ENCODE results near the gene CPZ.
"Not testable (repeated sequence)": the region's sequence is repeated elsewhere in the genome, so short reads cannot be mapped to it uniquely, and the experiment has no call there.

CPZ gene

DNA sequence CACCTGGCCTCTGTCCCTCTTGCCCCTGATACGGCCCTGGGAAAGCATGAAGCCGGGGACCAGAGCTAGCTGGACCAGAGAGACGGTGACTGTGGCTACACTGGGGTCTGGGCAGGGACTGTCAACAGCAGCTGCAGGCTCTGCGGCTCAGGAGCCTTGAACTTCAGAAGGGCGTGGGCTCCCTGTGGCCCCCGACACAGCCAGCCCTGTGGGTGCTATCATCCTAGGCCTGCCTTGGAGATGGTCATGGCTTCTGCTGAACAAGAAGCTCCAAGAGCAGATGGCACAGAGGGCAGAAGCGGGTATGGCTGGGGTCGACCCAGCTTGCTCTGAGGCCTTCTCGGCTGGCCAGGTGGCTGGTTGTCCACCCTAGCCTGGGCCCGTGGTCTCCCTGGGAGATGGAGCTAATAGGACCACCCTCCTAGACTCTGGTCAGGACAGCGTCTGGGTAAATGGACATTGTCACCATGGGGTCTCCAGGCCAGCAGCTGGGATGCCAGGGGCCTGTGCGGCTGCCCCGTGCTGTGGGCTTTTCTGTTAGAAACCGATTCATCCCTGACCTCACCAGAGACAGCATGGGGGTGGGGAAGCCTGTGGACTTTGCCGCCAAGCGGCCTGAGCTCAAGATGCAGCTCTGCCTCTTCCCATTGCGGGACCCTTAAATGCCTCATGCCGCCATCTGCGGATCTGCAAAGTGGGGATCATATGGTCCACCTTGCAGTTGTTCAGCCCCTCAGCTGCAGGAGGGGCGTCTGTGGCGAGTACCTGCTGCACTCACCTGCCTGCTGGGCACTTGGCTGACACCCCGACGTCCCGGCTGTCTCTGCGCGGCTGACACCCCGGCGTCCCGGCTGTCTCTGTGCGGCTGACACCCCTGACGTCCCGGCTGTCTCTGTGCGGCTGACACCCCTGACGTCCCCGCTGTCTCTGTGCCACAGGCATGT is 21.1 kb downstream of the CPZ start:
- FAIRE-seq, result no peak

- FAIRE-seq, result no peak
Observed at GRCh38 chr4:8614365-8615193, 22.0 kb downstream of the CPZ start.

DNA sequence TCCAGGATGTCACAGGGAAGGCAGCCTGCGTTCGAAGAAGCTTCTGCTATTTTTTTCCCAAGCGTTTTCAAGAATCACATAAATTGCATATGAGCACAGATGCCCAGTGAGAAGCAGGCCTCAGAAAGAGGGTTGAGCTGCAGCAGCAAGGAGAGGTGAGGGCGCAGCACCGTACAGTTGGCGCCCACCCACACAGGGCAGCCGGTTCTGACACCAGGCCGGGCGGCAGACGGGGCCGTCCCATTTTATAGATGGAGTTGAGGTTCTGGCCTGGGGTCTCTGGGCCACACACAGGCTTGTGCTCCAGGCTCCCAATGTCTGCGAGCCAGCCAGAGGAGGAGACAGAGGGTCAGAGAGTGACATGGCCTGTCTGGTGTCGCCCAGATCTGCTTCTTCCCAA is 22.8 kb downstream of the CPZ start:
- FAIRE-seq, result no peak

GRCh38 chr4:8615921-8616787 is 23.6 kb downstream of the CPZ start:
- no peak for FAIRE-seq

DNA sequence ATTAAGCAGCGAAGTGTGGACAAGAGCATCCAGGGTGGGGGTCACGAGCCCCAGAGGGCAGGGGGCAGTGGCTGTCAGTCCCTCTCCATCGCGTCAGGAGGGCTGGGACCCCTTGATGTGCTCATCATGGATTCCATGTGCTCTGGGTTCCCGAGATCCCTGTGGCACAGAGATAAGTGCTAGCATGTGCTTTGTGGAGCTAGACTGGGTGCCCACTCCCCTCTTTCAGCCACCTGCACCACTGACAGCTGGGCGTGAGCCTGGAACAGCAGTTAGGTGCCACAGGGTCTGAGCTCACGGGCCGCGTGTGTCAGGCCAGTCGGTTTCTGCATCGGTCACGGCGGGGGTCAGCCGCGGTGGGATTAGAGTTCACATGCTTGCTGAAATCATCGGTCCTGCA is 24.3 kb downstream of the CPZ start:
- no peak for FAIRE-seq

DNA sequence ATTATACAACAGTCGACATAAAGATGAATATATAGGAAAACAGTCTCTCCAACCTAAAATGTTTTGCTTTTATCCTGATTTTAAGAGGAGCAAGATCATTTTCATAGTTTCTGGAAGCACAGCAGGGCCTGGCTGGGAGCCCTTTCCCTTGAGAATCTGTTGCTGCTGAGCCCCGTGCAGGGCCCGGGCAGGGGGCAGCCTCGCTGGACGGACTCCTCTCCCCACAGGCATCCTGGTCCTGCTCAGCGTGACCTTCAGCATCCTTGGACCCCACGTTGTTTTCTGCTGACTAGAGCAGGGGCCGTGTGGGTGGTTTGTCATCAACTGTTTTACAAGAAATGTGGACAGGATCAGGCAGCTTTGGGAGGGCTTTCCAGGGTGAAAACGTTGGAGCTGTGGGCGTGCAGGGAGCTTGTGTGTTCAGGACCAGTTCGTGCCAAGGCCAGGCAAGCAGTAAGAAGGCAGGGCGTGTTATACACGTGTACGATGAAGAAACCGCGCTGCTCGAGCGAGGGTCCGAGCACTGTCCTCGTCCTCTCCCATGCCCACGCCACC is 25.0 kb downstream of the CPZ start:
- FAIRE-seq, result no peak

- no peak for FAIRE-seq
Observed at GRCh38 chr4:8618421-8618820, 25.9 kb downstream of the CPZ start.

GRCh38 chr4:8618961-8619720 is 26.6 kb downstream of the CPZ start:
- no peak for FAIRE-seq

DNA sequence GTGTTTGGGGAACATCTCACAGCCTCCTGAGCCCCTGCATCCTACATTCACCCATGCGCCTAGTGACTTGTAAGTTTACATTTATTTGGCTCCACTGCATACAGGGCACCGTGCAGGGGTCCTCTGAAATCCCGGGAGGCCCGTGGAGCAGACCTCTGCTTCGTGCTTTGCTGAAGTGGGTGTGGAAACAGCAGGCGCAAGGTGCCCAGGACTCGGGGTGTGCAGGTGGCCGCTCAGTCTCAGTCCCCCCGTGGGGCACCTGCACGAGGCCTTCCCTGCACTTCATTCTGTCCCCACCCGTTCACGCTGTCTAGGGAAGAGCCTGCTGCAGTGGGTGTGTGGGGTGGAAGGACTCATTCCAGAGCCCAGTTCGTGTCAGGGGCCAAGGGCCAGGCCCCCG is 28.6 kb downstream of the CPZ start:
- FAIRE-seq, result not testable (repeated sequence)

DNA sequence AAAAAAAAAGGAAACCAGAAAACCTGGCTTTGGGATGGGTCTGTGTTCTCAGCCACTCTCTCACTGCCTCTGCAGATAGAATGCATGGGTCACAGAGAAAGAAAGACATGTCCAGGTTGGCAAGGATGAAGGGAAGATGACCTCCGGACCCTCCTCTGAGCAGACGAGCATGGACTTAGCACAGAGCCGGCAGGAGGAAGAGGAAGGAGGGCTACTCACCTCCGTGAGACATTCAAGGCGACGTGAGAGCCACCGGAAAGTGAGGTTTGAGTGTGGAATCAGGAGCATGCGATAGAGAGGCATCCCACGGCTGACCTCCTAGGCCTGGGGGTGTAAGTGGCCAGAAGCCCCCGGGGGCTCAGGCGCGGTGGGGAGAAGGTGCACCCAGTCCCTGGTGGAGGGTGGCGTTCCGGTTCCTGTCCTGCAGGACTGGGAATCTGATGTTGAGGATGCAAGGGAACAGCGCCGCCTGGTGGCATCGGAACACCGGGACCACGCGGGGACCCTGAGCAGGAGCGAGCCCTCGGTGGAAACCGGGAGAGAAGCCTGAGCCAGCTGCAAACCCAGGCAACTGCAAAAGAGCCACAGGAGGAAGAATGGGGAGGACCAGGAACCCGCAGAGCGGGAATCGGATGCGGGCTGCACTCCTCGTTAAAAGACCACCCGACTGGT is 32.2 kb downstream of the CPZ start:
- not testable (repeated sequence) for FAIRE-seq

GRCh38 chr4:8630240-8630905 is 37.8 kb downstream of the CPZ start:
- FAIRE-seq, result not testable (repeated sequence)

DNA sequence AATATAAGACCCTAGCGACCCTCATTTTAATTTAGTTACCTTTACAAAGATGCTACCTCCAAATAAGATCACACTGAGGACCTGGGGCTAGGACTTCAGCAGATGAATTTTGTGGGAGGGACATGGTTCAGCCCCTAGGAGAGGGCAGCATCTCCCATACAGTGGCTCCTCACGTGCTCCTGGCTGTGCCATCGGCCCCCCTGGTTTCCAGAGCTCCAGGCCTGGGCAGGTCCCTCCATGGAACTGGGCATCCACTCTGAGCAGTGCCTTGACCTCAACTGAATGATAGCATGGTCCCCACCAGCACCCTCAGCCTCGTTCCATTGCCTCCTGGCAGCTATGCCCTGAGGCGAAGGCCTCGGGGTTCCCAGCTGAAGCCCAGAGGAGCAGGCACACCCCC is 39.3 kb downstream of the CPZ start:
- not testable (repeated sequence) for FAIRE-seq

DNA sequence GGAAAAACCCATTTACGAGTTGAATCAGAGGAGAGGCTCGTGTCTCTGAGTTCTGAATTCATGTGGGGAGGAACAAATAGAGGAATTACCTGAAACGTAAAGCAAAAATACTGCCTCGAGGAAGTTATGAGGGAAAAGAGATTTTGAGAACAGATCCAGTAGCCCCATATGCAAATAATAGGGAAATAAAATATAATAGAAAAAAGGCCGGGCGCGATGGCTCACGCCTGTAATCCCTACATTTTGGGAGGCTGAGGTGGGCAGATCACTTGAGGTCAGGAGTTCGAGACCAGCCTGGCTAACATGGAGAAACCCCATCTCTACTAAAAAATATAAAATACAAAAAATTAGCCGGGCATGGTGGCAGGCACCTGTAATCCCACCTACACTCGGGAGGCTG is 42.2 kb downstream of the CPZ start:
- FAIRE-seq, result not testable (repeated sequence)

GRCh38 chr4:8635897-8636554 is 43.5 kb downstream of the CPZ start:
- FAIRE-seq, result not testable (repeated sequence)

- no peak for FAIRE-seq
Observed at GRCh38 chr4:8637456-8637984, 45.0 kb downstream of the CPZ start.

GRCh38 chr4:8639021-8639420 is 46.5 kb downstream of the CPZ start:
- no peak for FAIRE-seq

DNA sequence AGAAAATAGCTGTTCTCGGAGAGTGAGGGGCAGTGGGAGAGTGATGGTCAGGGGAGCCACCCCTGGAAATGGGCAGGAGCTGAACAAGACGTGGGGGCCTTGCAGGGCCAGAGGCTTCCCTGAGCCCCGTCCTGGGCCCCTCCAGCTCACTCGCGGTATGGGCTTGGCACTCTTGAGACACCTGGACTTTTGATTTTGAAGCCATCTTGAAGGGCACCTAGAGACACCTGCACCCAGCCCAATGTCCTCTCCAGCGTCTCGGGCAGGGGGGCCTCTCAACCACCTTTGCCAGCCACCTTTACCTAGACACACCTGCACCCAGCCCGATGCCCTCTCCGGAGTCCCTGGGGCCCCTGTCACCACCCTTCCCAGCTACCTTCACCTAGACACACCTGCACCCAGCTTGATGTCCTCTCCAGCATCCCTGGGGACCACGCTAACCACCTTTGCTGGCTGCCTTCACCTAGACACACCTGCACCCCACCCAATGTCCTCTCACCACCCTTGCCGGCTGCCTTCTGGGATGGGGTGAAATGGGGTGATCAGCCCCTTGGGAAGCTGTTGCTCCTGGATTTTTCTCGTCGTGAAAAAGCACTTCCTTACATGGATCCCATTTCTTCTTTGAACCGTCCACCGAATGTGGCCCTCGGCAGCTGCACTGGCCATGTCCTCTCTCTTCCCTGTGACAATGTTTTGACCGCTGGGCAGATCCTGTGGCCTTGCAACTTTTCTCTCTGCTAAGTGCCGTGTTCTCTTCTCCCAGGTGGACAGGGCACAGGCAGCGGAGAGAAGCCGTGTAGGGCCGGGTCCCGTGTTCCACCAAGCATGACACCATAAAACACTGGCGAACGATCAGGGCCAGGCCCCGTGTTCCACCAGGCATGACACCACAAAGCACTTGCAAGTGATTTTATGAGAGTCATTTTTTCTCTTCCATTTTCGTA is 47.5 kb downstream of the CPZ start:
- FAIRE-seq, result no peak

- no peak for FAIRE-seq
Observed at GRCh38 chr4:8640816-8641215, 48.3 kb downstream of the CPZ start.

DNA sequence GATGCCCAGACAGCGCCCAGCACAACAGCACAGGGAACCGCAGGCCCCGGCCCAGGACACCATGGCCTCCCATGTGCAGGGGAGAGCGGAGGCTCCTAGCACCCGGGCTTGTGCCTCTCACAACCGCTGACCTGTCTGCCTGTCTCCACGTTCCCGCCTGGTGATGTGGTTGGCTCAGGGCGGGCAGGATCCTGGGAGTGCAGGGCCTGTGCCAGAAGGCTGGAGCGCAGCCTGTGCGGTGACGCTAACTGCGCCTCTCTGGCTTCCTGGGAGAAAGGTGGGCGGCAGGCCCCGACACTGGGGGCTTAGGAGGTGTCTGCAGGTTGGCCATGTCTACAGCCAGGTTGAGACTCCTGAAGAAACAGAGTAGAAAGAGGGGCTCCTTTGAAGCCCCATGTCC is 48.7 kb downstream of the CPZ start:
- no peak for FAIRE-seq
